K562 (cell line): ENCODE measurements around the gene DOCK7. TPM values are rescaled to one million over a fixed set of nuclear protein-coding genes. Genes with fewer than 3 reads are reported as not detected.

Experiments used
- ATAC-seq: fragments of 200-7000 bp; cut with Tn5 transposase; 3 replicates; pipeline ENCODE4 v1.9.1; 2020; ENCODE audit warnings: moderate library complexity
- BruUV-seq: library from RNA; stranded (reverse); fragments of 400-500 nt; replicated peaks from 2 replicates; lab custom pipeline; 2021; lab: Mats Ljungman, UMichigan
- CTCF ChIA-PET: fragments of 300-600 bp; formaldehyde crosslinking; extraction: SDS; loops from one replicate; lab custom pipeline; 2021; ENCODE audit warnings: low intra/inter-chr PET ratio; lab: Yijun Ruan, JAX
- POLR2A ChIA-PET: fragments of 300-600, 350-650 bp; sonication (Branson Sonifier 250); formaldehyde crosslinking; extraction: SDS; loops from one replicate; lab custom pipeline; 2021; ENCODE audit warnings: antibody characterized with exemption, inconsistent platforms; lab: Yijun Ruan, JAX
- DNase-seq, 4 experiments: peaks; one replicate each; pipeline versions ENCODE4 v3.0.0 to v3.0.0-alpha.2; 2011 to 2018; ENCODE audit warnings: low spot score in 3 of 4, mixed read lengths in 3 of 4; ENCODE audit errors: extremely low read depth in 1 of 4
- FAIRE-seq: peaks from 2 replicates; lab custom pipeline; 2011; peaks lifted over from hg19 to GRCh38; lab: Jason Lieb, UNC
- H2AFZ ChIP-seq: 2 replicates; pipeline ENCODE4 v1.6.0; 2011; ENCODE audit warnings: low read depth, low read length, control low read depth, inconsistent platforms
- H3K27ac ChIP-seq: fragments of 200-600 bp; 3 replicates; pipeline ENCODE4 v1.8.0; 2011; ENCODE audit warnings: low read depth, mild to moderate bottlenecking, control low read depth, inconsistent platforms, low read length, moderate library complexity, mixed read lengths; ENCODE audit errors: extremely low read depth
- H3K27me3 ChIP-seq, 2 experiments: fragments of 300-600 bp in 1 of 2; 2 replicates in 1 of 2; 3 replicates in 1 of 2; pipeline versions ENCODE4 v1.6.0 to v1.8.0; 2011; ENCODE audit warnings: inconsistent platforms in 2 of 2, low read length in 2 of 2, mild to moderate bottlenecking in 1 of 2, mixed read lengths in 1 of 2, moderate library complexity in 1 of 2; ENCODE audit not compliant: control insufficient read depth in 2 of 2, insufficient read depth in 2 of 2
- H3K36me3 ChIP-seq: fragments of 300-600 bp; 3 replicates; pipeline ENCODE4 v1.8.0; 2011; ENCODE audit warnings: mild to moderate bottlenecking, low read length, inconsistent platforms; ENCODE audit not compliant: control insufficient read depth, insufficient read depth
- H3K4me1 ChIP-seq, 2 experiments: fragments of 200-600 bp in 1 of 2; replicated peaks in 1 of 2; 2 replicates in 1 of 2; 3 replicates in 1 of 2; pipeline versions ENCODE4 v1.5.1 to v1.8.0; 2011; ENCODE audit warnings: inconsistent platforms in 2 of 2, low read length in 2 of 2, mild to moderate bottlenecking in 1 of 2, mixed read lengths in 1 of 2, moderate library complexity in 1 of 2; ENCODE audit not compliant: control insufficient read depth in 2 of 2, insufficient read depth in 2 of 2
- H3K4me2 ChIP-seq: 2 replicates; pipeline ENCODE4 v1.6.1; 2011; ENCODE audit warnings: low read length, control low read depth, inconsistent platforms, mixed read lengths; ENCODE audit not compliant: insufficient read depth
- H3K4me3 ChIP-seq: fragments of 200-600 bp; sonication (generic), shearing (Covaris generic); 2 replicates; pipeline ENCODE4 v1.5.1; 2016; ENCODE audit warnings: control low read depth, inconsistent platforms
- H3K79me2 ChIP-seq: fragments of 200-600 bp; 3 replicates; pipeline ENCODE4 v1.8.0; 2011; ENCODE audit warnings: low read length, inconsistent platforms; ENCODE audit not compliant: control insufficient read depth, insufficient read depth
- H3K9ac ChIP-seq, 2 experiments: 2 replicates each; pipeline versions ENCODE4 v1.6.0 to v1.6.1; 2011; ENCODE audit warnings: low read depth in 2 of 2, low read length in 2 of 2, control low read depth in 1 of 2, inconsistent platforms in 1 of 2, mild to moderate bottlenecking in 1 of 2, mixed read lengths in 1 of 2; ENCODE audit not compliant: insufficient read depth in 1 of 2
- H3K9me1 ChIP-seq: one replicate; pipeline ENCODE4 v1.6.0; 2011; ENCODE audit warnings: inconsistent platforms, mild to moderate bottlenecking, low read length, moderate library complexity; ENCODE audit not compliant: control insufficient read depth, insufficient read depth
- H3K9me3 ChIP-seq: replicated peaks from 2 replicates; pipeline ENCODE4 v1.5.1; 2011; ENCODE audit warnings: low read depth, low read length, inconsistent platforms; ENCODE audit not compliant: control insufficient read depth, insufficient read depth
- H4K20me1 ChIP-seq: replicated peaks from 2 replicates; pipeline ENCODE4 v1.6.1; 2011; ENCODE audit warnings: low read length, inconsistent platforms, mixed read lengths; ENCODE audit not compliant: control insufficient read depth, insufficient read depth
- BRD9 ChIP-seq: fragments of 450-650 bp; IDR thresholded peaks from 2 replicates; pipeline ENCODE4 v1.6.1; 2018; ENCODE audit warnings: low read depth; ENCODE audit not compliant: partially characterized antibody
- MECOM ChIP-seq: fragments of 250-450 bp; sonication (Bioruptor Pico); IDR thresholded peaks from 2 replicates; pipeline ENCODE4 v1.8.0; 2022; ENCODE audit warnings: inconsistent platforms
- NFIC ChIP-seq: fragments of 450-650 bp; IDR thresholded peaks from 2 replicates; pipeline ENCODE4 v1.6.1; 2017; ENCODE audit warnings: mild to moderate bottlenecking, inconsistent platforms
- NFIX ChIP-seq: fragments of 250-450 bp; sonication (Bioruptor Pico); IDR thresholded peaks from 2 replicates; pipeline ENCODE4 v1.4.0; 2020; ENCODE audit warnings: low read depth, mild to moderate bottlenecking, moderate library complexity
- ZFP36 ChIP-seq: fragments of 150-350 bp; IDR thresholded peaks from 2 replicates; pipeline ENCODE4 v1.6.1; 2018; ENCODE audit warnings: low read length, low read depth; ENCODE audit not compliant: partially characterized antibody
- WGBS: fragments of 100-300 bp; shearing (Covaris generic); methylation state at CpG from one replicate; pipeline ENCODE4 v1.1.6; 2016; ENCODE audit warnings: low coverage, mixed read lengths; ENCODE audit not compliant: insufficient coverage; ENCODE audit errors: missing lambda C conversion rate; 5-methylcytosine and 5-hydroxymethylcytosine counted together
- in situ Hi-C: fragments of 300-500 bp; cut with MboI; formaldehyde crosslinking; loops from 4 replicates; pipeline ENCODE4 v1.15.0; 2018; ENCODE audit warnings: inconsistent platforms, mixed read lengths
- intact Hi-C: fragments of 100-400 bp; cut with micrococcal nuclease; formaldehyde crosslinking; loops from 2 replicates; pipeline ENCODE4 v1.14.2; 2022
- polyA plus RNA-seq, 8 experiments: library from polyadenylated mRNA; depleted of rRNA in 4 of 8; stranded (reverse) in 5 of 8; unstranded in 3 of 8; fragments of >200 nt; fragmentation: Nextera tagmentation in 2 of 8; fragmentation: Illumina TruSeq in 1 of 8; extraction: Ambion mirVana in 2 of 8; extraction: Trizol in 1 of 8; gene quantifications; 2 replicates each; pipeline versions ENCODE4 v1.2.1 to v1.2.3, GENCODE V29; 2011 to 2014; ENCODE audit warnings: inconsistent platforms in 1 of 8, missing spikeins in 1 of 8
- total RNA-seq, 7 experiments: library from RNA; depleted of rRNA in 6 of 7; stranded (reverse); fragments of >200 nt in 6 of 7; fragmentation: Illumina TruSeq in 2 of 7; extraction: Trizol in 2 of 7; gene quantifications; 2 replicates each; pipeline versions ENCODE4 v1.2.1 to v1.2.3, GENCODE V29; 2011 to 2021; ENCODE audit warnings: low replicate concordance in 1 of 7
- TF ChIP-seq, protein P1 (sequence below): fragments of 250-450 bp; sonication (Bioruptor Pico); IDR thresholded peaks from 2 replicates; pipeline ENCODE4 v1.5.0; 2022; ENCODE audit warnings: mild to moderate bottlenecking

The DOCK7 gene
- total and polyA plus RNA-seq, 9 of the 15 experiments (the other 6 are each of a cell fraction or from before 2014, with no cell fraction given): 4.9 to 35.1 (median 12.6) TPM

DNA sequence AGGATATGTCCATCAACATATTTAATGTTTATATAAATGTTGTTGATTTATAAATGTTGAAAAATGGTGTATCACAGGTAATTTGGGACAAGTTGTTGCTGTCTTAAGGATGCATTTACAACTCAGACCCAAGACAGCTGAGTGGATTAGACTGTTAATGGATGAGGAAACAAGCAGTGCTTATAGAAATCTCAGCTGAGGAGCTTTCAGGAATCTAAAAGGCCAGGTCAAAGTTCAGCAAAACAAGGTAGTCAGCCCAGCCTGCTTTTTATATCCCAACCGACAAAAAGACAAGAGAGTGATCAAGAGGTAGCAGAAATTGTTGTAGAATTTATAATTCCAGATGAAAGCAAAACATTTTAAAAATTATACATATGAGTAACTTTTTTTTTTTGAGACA is 268.0 kb downstream of the DOCK7 start:
- Histone ChIP-seq H3K27ac (no peak overlapping the region), H3K9me3 (no peaks in the 10 kb centered on the region), H3K9ac (no peak overlapping the region), H3K4me3 (no peak overlapping the region), H3K79me2 (no peaks in the 10 kb centered on the region), H3K9me1 (no peaks in the 10 kb centered on the region), H3K36me3 (no peaks in the 10 kb centered on the region), H3K27me3 (peaks cover 3 to 9% of the 10 kb centered on the region in 2 experiments; a peak in 3 of 5 replicates), H2AFZ (no peak overlapping the region)
- CTCF ChIA-PET: no interaction called here
- BruUV-seq: no TSS peak
- no peak for ATAC-seq
- no peak for TF ChIP-seq MECOM
- TF ChIP-seq, all 486 proteins: peak for 0
- intact Hi-C loops (no loop called here), in situ Hi-C loops (no loop called here)
- DNase-seq (no peak), FAIRE-seq (no peak)
- Histone ChIP-seq H3K4me1 (peaks cover 0 to 13% of the 10 kb centered on the region in 2 experiments; a peak in 2 of 5 replicates), H3K4me2 (no peak overlapping the region), H4K20me1 (no peaks in the 10 kb centered on the region)
- 0% methylated on average over 1 of the region's 1 CpG for WGBS
- POLR2A ChIA-PET: no interaction called here

DNA sequence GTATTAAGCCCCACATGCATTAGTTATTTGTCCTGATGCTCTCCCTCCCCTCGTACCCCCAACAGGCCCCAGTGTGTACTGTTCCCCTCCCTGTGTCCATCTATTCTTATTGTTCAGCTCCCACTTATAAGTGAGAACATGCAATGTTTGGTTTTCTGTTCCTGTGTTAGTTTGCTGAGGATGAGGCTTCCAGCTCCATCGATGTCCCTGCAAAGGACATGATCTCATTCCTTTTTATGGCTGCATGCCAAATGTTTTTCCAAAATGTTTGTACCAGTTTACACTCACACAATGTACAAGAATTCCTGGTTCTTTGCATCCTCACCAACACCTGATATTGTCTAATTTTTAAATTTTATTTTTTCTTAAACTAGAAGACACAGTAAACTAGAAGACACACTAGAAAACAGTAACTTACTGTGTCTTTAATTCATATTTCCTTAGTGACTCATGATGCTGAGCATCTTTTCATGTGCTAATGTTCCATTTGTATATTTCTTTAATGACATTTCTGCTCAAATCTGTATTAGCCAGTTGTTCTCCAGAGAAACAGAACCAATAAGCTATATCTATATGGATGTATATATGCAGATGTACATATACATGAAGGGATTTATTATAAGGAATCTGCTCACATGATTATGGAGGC is 270.7 kb downstream of the DOCK7 start:
- no peak for DNase-seq
- Histone ChIP-seq H3K27ac (no peak overlapping the region), H3K79me2 (no peaks in the 10 kb centered on the region), H2AFZ (no peak overlapping the region), H3K9ac (no peak overlapping the region), H3K4me1 (no peaks in the 10 kb centered on the region), H3K36me3 (no peaks in the 10 kb centered on the region), H3K27me3 (peaks cover 10 to 15% of the 10 kb centered on the region in 2 experiments), H3K9me1 (no peaks in the 10 kb centered on the region), H3K4me3 (no peak overlapping the region), H3K9me3 (no peaks in the 10 kb centered on the region), H4K20me1 (no peaks in the 10 kb centered on the region), H3K4me2 (no peak overlapping the region)
- in situ Hi-C loops: no loop called here
- ATAC-seq: no peak
- ChIA-PET POLR2A (interaction anchor here (1.6 kb wide), 1 partner anchor 18 kb away, joined by 3 read pairs; no protein-coding TSS in a partner anchor), CTCF (no interaction called here)
- FAIRE-seq: peak; percentile 46
- WGBS: 0% methylated on average over 2 of the region's 2 CpGs
- BruUV-seq: no TSS peak
- intact Hi-C loops: no loop called here
- TF ChIP-seq ZFP36: no peak
- TF ChIP-seq, protein P1, sequence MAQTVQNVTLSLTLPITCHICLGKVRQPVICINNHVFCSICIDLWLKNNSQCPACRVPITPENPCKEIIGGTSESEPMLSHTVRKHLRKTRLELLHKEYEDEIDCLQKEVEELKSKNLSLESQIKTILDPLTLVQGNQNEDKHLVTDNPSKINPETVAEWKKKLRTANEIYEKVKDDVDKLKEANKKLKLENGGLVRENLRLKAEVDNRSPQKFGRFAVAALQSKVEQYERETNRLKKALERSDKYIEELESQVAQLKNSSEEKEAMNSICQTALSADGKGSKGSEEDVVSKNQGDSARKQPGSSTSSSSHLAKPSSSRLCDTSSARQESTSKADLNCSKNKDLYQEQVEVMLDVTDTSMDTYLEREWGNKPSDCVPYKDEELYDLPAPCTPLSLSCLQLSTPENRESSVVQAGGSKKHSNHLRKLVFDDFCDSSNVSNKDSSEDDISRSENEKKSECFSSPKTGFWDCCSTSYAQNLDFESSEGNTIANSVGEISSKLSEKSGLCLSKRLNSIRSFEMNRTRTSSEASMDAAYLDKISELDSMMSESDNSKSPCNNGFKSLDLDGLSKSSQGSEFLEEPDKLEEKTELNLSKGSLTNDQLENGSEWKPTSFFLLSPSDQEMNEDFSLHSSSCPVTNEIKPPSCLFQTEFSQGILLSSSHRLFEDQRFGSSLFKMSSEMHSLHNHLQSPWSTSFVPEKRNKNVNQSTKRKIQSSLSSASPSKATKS: no peak
- TF ChIP-seq NFIX (CRISPR knock-in tag): 0 out of 2 replicates have a peak, but pooled peaks have one; percentile 11
- TF ChIP-seq BRD9: no peak
- TF ChIP-seq NFIC: peak; percentile 68
